Adrenal gland (tissue), 5 donors: ENCODE measurements around the gene OMP.

Experiments
- CTCF ChIP-seq, 6 experiments: fragments of 450-650 bp in 4 of 6; fragments of 200-600 bp in 2 of 6; sonication (generic) in 1 of 6; IDR thresholded peaks; 1 replicate in 5 of 6; 2 replicates in 1 of 6; pipeline versions ENCODE4 v1.5.1 to v1.8.0; 2016 to 2021; ENCODE audit warnings: antibody characterized with exemption in 6 of 6, mild to moderate bottlenecking in 2 of 6, moderate library complexity in 1 of 6
- POLR2A ChIP-seq, 2 donors: fragments of 450-650 bp; IDR thresholded peaks; one replicate each; pipeline ENCODE4 v1.6.1; 2017; ENCODE audit warnings: antibody characterized with exemption in 2 of 2, mild to moderate bottlenecking in 2 of 2, moderate library complexity in 1 of 2
- donor health status: DM: no; HTN: no; CAD: no.

GRCh38 chr11:77130763-77131513, 28.3 kb downstream of the OMP start:
- TF ChIP-seq CTCF (IDR thresholded peaks at IDR 0.05) (no peak), POLR2A (IDR thresholded peaks at IDR 0.05) (no peak)
